CD4-positive, alpha-beta T cell treated with Interleukin-12 subunit alpha and Interleukin-12 subunit beta, for 1 hour (primary cell): ENCODE data around the gene FEZF1.

Experiments used
- DNase-seq: peaks from one replicate; pipeline ENCODE4 v3.0.0-alpha.2; 2020

FEZF1 gene

DNA sequence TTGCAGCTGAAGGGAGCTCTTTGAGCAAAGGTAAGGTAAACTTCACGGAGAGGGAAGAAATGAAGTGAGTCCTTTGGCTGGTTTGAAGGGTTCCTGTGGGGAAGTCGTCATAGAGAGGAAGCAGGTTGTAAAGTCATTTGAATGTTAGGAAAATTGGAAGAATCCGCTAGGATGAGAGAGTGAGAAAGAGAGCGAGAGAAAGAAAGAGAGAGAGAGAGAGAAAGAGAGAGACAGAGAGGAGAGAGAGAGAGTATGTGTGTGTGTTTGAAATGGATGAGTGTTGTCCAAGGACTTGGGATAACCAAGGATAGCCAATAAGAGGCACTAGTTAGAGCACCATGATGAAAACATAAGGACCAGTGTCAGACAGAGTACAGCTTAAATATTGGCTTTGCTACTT is 43.1 kb downstream of the FEZF1 start:
- DNase-seq: no peak

- DNase-seq: no peak
These were observed 43.5 kb downstream of the FEZF1 start for GRCh38 chr7:122261016-122261415.

DNA sequence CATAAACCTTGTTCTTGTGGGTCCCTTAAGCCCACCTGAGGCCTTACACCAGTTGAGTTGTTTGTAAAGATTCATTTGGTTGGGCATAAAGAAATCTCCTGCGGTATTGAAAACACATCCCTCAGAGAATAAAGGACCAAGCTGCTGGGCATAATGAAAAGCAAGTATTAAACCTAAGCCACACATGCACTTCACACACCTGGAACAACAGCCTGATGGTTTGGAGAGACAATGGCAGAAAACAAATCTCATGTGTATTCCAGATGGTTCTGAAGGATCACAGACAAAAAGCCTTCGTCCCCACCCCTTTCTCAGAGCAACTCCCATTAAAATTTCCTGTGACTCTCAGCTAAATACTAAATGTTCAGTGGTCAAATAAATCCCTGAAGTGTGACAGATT is 44.2 kb downstream of the FEZF1 start:
- DNase-seq: no peak

DNA sequence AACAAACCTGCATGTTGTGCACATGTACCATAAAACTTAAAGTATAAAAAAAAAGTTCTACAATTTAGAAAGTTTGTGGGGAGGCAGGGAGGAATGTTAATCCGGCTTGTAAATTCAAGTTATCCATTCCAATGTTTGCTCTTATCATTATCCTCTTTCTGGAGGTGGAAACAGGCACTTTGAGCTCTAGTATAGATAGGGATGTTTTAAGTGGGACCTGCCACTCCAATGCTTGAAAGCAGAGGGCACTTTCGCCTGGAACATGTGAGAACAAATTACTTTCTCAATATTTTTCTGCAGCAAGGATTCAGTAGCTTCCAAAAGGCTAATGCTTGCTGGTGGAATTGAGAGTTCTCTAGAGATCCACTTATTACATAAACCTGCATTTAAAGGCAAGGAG is 45.6 kb downstream of the FEZF1 start:
- DNase-seq: no peak

DNA sequence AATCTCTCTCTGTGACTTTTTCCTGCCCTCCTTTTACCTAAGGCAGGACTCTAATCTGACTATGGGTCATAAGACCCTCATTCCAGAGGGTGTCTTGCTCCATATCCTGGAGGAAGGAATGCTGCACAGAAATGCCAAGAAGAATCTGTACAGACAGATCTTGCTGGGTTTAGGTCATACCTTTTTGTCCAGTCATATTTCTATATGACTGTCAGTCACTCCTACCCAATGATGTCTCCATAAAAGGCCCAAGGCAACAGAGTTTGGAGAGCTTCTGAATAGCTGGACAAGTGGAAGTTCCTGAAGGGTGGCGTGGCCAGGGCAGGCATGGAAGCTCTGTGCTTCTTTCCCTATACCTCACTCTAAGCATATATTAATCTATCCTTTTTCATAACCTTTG is 47.5 kb downstream of the FEZF1 start:
- DNase-seq: no peak

DNA sequence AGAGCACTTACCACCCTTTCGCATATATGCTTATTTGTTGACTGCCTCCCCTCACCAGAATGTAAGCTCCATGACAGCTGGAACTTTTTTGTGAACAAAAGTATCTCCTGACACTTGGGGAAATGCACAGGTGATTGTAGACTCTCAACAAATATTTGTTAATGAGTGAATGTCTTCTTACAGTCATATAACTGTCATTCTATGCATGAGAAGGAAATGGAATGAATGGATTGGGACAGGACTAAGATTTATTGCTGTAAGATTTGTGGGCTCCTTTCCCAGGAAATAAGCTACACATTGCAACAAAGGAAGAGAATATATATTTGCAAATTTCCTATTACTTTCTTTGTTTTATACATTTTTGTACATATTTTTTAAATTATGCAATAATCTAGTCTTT is 48.5 kb downstream of the FEZF1 start:
- DNase-seq: no peak

DNA sequence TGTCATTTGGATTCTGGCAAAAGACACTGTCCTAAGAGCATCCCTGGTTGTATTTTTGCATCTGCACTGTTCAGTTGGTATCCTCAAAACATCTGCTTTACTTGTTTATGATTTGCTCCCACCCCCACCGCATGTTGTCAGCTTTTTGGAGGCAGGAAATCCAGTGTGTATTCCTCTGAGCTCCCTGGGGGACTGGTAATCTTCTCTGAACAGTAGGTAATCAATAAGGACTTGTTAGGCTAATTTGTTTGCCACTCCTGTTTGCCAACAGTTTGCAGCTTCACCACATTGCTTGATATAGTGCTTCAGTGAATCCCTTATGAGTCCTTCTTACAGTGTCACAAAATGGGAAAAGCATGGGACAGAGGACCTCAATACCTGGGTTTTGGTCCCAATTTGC is 49.1 kb downstream of the FEZF1 start:
- no peak for DNase-seq
